HG02623 (cell line): Measurements from ENCODE around the gene RXRA.

Source experiments
- ATAC-seq: cut with Tn5 transposase; IDR thresholded peaks from one replicate; pipeline ENCODE4 v1.9.1; 2021; ENCODE audit warnings: moderate library complexity; ENCODE audit not compliant: unreplicated experiment

Gene RXRA

DNA sequence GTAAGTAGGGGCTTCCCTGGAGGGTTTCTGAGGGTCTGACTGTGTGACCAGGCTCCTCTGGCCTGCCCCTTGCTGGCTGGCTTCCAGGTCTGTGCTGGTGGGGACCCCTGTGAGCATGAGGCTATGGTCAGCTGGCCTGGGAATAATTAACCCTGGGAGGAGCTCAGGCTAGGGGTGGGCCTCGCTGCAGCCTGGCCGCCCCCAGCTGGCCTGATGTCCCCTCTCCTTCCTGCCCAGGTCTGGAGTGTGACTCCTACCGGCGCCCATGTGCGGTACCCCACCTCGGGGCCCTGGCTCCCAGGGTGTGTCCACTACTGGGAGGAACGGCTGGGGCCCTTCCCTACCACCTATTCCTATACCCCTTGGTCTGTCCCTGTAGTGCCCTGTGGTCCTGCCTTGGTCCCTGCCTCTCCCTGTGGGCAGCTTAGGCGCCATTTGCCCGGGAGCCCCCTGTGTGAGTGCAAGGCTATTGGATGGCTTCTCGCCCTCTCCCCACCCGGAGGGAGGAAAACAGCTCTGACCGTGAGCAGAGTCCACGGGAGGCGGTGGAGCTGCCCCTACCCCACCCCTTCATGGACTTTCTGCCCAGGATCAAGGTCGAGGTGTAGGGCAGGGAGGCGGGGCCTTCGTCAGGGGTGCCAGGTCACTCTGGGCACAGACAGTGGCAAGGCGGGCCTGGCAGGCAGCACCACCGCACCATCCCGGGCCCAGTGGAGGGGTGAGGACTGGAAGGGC lies 9.4 kb downstream of the RXRA start:
- no peak for ATAC-seq

DNA sequence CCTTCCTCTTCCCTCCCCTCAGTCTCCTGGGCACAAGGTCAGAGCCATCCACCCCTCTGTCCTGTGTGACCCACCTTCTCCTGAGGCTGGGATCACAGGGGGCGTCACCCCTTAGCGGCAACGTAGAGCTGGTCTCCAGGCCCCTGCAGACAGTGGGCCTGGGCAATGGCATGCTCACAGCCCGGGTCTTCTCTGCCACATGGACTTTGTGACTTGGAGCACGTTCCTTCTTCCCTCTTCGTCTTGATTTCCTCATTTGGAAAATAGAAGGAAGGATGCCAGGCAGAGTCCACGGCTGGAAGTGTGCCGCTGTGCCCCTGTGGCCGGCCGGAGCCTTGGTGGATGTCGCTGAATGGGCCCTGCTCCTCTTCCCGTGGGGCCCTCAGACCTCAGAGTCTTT lies 10.0 kb downstream of the RXRA start:
- no peak for ATAC-seq

DNA sequence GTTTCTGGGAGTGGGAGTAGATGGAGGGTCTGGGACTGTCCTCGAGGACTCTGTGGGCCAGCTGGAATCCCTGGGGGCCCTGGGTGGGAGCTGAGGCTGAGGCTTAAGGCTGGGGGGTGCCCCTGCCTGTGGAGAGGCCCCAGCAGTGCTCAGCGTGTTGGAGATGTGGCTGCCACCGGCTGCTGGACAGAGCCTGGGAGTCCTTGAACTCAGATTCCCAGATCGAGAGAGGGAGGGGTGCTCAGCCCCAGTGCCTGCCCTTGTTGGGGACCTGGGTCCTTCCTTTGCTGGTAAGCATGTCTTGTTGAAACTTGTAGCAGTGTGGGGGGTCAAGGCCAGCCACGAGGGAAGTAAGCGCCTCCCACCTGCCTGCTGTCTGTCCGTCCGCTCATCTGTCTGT lies 10.7 kb downstream of the RXRA start:
- ATAC-seq, result no peak

DNA sequence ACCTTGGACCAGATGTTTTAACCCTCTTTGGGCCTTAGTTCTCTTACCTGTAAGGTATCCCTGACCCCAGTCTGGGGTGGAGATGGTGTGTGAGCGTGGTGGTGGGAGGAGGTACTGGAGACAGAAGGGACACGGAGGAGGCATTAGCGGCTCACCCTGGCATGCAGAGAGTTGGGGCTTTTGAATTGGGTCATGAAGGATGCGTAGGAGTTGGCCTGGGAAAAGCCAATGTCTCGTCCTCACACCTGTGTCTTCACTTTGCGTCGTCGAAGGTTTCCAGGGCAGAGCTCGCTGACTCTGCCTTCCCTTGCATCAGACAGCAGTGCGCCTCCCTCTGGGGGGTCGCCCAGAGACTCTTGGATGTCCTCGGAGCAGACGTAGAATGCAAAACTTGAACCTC lies 11.2 kb downstream of the RXRA start:
- ATAC-seq, result no peak

DNA sequence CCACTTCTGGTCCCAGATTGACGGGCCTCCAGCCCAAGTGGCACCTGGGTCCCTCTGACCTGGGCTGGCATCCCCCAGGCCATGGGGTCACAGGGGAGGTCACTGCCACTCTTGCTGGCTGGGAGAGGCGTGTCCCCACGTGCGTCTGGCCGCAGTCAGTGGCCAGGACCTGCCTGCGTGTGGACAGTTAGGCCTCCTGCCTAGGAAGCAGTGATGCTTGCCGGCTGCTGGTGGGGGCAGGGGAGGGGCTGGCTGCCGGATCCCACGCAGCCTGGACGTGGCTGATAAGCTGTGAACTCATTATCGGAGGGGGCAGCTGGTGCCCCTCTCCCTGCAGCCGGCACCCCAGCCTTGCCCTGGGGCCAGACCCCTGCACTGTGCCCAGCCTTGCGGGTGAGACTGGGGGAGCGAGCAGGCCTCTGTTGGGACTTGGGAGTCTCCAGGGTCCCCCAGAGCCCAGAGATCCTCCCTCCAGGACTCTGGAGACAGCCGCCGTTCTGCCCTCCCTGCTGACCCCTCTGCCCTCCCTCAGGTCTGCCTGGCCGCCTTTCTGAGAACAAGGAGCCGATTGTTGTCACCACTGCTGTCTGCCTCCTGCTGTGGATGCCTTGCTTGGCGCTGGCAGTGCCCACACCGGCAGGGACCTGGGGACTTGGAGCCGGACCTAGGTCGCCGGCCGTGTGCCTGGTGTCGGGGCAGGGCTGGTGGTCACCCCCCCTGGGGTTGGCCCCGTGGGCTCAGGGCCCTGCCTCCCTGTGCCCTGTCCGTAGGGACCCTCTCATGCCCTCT lies 12.3 kb downstream of the RXRA start:
- no peak for ATAC-seq

DNA sequence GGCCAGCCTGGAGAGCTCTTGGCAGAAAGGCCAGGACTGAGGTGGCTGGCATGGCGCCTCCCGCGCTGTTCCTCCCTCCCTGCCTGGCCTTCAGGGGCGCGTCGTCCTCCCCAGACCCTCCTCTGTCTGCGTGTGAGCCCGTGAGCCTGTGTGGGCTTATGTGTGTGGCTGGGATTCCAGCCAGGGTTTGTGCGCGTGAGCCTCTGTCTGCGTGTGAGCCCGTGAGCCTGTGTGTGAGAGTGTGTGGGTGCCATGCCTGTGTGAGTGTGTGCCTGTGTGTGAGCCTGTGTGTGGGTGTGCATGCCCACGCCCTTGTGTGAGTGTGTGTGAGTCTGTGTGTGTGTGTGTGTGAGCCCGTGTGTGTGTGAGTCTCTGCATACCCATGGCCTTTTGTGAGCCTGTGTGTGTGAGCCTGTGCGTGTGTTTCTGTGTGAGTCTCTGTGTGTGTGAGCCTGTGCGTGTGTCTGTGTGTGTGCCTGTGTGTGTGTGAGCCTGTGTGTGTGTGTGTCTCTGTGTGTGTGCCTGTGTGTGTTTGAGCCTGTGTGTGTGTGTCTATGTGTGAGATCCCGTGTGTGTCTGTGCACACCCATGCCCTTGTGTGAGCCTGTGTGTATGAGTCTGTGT lies 13.0 kb downstream of the RXRA start:
- ATAC-seq, result no peak

DNA sequence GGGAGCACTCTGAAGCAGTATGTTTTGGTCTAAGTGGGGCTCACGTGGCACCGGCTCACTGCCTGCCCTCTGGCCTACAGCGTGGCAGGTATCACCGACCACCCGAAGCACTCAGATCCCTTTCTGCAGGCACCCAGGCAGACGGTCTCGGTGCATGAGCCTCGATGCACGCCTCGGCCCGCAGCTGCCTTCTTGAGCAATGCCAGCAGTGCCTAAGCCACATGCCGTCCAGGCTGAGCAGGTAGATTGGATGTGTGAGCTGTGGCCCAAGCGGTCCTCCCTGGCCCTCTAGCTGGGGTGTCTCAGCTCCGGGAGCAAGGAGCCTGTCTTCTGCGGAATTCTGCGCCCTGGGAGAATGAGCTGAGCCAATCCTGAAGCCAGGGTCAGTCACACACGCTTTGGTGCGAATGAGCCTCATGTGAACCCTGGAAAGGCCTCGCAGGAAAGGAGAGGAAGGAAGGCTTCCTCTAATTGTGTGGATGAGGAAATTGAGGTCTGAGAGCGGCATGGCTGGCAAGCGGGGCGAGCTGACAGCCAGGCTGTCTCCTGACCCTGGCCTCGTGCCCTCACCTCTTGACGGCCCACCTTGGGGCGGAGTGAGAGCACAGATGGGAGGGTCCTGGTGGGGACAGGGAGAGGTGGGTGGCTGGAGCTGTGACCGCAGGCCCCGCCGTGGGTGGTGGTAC lies 14.4 kb downstream of the RXRA start:
- ATAC-seq, result no peak

DNA sequence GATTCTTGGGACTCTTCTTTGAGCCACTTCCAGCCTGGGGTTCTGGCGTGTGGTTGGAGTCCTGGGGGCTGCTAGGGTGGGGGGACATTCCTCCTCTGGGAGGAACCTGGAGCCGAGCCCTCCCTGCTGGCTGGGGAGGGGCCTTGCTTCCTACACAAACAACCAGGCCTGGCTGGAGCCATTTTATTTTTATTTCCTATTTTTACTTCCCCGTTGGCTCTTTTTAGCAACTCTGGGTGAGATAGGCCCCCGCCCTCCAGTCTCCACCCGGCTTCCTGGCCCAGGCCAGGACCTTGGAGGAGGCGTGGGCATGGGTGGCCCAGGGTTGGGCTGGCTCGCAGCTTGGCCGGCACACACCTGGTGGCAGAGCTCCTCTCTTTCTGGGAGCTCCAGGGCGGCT lies 15.1 kb downstream of the RXRA start:
- no peak for ATAC-seq

DNA sequence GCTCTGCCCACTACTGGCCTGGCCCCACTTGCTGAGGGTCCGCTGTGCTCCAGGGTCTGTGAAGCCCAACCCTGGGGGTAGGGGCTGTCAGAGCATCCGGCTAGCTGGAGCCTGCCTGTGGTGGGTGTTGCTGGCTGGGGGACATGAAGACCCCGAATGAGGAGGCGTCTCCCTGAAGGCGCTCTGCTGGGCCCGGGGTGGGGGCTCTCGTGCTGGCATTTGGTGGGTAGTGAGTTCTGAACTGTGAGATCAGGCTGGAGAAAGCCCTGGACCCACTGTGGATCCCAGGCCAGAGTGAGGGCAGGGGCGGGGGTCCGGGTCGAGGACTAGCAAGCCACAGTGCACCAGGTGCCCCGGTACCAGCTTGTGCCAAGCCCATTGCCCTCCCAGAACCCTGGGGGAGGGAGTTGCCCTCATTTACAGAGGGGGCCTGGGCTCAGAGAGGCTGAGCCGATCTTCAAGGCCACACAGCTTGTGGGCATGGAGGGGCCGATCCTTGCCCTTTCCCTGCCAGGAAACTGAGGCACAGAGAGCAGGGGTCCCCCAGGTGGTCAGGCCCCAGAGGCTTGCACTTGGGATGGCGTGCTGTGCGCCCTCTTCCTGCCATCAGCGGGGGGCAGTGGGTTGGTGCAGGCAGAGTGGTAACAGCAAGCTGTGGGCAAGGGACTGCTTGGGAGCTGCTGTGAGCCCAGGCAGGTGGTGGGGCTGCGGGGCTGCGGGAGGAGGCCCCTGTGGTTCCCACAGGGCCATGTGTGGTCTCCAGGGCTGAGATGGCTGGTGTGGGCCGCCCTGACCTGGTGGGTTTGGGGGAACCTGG lies 15.9 kb downstream of the RXRA start:
- ATAC-seq, result no peak

DNA sequence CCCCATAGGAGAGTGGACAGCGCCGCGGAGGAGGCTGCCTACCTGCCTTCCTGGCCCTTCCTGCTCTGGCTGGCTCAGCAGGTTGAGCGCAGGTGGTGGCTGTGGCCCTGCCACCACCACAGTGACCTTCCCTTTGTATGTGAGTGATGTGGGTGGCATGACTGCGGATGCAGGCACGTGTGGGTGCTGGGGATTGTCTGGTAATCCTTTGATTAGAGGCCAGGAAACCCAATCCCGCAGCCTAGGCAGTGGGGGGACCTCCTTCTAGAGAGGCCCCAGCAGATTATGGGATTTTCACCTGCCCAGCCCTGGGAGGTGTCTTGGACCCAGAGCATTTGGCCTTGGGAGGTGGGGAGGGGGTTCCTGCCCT lies 16.5 kb downstream of the RXRA start:
- no peak for ATAC-seq

DNA sequence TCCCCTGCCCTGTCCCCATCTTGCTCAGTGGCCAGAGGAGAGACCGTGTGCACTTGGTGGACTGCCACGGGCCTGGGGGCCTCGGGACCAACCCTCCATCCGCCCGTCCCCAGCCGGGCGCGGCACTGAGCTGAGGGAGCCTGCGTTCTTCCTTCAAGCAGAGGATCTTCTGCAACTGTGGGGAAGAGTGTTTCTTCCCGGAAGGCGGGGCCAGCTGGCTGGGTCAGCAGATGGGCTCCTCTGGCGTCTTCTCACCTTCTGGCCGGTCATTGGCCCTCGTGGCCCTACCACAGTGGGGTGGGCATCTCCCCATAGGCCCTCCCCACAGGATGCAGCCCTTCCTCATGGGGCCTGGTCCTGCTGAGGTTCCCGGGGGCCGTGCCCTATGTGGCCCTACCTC lies 17.4 kb downstream of the RXRA start:
- no peak for ATAC-seq

DNA sequence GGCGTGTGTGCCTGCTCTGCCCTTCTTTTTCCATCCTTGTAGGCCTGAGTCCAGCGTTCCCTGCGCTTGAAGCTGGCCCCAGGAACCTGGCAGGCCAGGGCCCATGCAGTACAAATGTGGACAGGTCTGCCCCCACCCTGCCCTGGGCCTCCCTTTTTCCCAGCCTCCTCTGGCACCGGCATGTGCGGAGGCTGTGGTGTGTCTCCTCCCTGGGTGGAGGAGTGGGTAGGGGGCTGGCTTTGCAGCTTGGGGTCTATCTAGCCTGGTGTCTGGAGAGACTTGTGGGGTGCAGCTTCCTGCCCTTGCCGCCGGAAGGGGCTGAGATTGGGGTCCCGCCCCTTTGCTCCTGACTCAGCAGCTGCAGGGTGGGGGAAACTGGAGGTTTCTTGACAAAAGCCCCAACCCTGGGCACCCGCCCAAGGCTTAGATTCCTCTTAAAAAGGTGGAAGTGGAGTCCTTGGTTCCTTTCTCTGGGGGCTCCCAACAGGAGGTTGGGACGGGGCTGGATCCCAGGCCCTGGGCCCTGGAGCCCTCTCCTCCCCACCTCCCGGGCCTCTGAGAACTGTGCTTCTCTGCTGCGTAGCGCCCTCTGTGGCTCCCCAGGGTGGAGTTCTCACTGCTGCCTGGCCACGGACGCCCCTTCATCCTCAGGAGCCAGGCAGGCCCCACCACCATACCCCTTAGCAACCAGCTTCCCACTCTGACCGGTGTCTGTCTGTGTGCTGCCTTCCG lies 18.0 kb downstream of the RXRA start:
- ATAC-seq, result no peak

DNA sequence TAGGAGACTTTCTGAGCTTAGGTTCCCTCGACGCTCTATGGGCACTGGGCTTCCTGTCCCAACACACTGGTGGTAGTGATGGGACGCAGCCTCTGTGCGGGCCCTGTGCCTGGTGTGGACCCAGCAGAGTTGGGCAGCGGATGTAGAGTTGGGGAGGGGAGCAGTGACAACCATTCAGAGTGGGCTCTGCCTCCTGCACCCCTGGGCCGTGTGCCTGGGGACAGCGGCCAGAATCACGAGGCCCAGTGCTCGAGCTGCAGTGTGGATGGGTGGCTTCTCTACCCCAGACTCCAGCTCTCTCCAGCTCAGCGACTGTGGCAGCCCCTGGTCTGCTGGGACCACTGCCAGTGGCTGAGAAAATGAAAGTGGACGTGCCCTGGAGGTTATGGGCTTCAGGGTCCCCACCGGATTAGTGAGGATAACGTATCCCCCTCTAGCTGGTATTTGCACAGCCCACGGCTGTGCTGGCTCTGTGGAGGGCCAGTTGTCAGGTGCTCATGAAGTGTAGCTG lies 18.6 kb downstream of the RXRA start:
- ATAC-seq, result no peak

DNA sequence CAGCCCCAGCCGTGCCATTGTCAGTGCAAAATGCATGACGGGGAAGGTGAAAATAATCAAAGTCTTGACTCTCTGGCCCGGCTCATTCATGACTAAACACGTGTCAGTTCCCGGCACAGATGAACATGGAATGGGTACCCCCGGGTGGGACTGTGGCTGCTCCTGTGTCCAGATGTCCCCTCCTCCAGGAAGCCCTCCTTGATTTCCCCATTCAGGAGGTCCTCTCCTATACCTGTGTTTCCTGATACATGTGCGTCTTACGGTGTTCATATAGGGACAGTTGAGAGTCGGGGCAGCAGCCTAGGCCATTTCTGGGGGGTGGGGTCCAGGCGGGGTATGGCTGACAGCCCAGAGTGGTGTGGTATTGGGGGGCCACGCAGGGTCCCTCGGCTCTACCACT lies 19.5 kb downstream of the RXRA start:
- no peak for ATAC-seq

DNA sequence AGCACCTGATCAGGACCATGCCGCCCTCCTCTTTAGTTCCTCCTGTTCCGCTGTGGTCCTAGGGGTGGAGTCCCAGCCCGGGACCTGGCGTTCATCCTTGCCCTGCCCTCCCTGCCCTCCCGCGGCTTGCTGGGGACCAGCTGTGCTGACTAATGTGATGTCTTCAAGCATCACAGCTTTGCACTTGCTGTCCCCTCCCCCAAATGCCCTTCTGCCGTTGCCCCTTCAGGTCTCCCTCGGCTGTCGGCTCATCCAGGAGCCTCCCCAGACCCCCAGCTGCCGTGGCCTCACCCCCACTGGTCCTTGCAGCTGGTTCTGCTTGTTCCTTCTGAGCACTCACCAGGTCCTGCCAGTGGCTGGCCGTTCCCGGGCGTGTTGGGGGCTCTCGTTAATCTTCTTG lies 19.9 kb downstream of the RXRA start:
- no peak for ATAC-seq

DNA sequence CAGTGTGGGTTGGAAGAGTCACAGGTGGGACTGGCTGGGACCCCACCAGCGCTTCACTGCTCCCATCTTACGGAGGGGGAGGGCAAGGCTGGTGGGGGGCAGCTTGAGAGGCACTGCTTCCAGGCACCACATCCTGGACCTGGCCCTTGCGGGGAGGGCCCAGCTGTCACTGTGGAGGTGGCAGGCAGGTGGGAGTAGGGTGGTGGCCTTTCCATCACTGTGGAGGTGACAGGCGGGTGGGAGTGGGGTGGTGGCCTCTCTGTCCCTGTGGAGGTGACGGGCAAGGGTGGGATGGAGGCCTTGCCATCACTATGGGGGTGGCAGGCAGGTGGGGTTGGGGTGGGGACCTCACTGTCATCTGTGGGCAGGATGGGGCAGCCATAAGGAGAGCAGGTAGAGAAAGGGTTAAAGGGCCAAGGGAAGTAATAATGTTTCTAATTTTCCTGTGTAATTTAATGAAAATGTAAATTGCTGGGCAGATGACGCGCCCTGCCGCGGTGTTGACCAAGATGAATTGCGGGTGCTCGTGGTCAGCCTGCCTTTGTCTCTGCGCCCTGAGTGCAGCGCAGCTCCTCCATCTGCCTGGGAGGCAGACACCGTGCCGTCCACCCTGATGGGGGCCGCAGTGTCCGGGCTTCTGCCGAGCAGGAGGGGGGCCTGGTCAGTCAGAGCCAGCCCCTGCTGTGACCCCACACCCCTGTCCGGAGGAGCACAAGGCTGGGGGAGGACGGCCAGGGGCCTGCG lies 20.8 kb downstream of the RXRA start:
- no peak for ATAC-seq

DNA sequence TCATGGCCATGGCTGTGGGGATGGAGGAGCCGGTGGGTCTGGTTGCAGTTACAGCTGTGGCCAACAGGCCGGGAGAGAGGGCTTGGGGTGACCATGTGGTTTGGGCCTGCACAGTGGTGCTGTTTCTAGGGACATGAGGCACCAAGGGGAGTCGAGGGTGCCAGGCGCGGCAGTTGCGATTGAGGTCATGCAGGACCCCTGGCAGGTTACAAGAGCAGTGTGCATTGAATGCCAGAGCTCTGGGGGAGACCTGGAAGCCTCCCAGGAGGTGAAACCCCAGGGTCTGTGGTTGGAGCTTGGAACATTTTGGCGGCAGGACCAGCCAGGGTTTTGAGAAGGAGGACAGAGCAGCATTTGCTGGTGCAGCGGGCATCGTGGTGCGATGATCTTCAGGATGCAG lies 21.7 kb downstream of the RXRA start:
- no peak for ATAC-seq

DNA sequence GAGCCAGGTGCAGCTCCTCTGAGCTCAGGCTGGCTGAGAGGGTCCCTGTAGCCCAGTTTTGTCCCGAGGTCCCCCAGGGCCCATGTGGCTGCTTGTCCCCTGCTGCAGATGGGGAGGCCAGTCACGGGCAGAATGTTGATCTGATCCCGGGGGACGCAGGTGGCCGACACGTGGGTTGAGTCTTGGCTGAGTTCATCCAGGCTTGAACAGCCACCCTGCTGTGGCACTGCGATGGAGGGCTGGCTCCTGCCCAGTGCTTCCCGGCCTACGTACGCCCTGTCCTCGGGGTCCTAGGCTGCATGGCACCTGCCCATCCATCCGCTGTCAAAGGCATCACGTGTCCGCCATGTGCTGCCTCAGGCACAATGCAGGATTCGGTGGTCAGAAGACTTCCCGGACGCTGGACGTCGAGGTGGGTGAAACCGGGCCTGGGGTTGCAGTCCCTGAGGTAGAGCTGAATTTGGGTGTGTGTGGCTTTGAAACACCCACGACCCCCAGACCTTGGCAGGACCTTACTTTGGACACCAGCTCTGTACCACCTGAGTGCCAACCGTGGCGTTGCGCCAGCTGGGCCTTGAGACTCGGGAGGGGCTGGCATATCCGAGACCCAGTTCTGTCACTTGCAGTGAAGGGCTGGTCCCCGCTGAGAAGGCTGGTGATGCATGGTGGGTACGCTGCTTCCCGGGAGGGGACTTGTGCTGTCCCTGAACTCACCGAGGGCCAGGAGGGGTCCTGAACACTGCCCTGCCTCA lies 22.3 kb downstream of the RXRA start:
- ATAC-seq, result no peak

DNA sequence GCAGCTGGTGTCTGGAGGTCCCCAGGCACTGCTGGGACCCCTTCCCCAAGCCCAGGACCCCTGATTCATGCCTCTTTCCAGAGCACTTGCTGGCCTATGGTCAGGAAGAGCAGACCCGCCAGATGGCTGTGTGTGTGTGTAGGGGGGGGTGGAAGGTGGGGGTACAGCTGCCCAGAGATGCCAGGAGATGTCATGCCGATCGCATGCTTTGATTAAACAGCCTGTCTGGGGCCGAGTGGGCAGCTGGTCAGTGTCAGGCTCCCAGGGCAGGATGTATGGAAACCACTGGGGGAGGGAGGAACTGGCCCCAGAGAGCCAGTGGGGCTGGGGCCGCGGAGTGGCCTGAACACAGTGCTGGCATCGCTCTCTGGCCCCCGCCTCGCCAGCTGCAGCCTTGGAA lies 23.7 kb downstream of the RXRA start:
- no peak for ATAC-seq
